GM20431 (cell line): ENCODE results near the gene CAMTA2.

ENCODE experiments used
- in situ Hi-C: fragments of 300-500 bp; cut with MseI, MboI; formaldehyde crosslinking; loops from one replicate; pipeline ENCODE4 v1.15.0; 2020; ENCODE audit warnings: low sequenced_read_pairs; ENCODE audit not compliant: unreplicated experiment

The CAMTA2 gene

GRCh38 chr17:4971826-4972225, 15.6 kb downstream of the CAMTA2 start:
- in situ Hi-C loops: no loop called here

GRCh38 chr17:4970273-4970672, 17.2 kb downstream of the CAMTA2 start:
- in situ Hi-C loops: no loop called here

GRCh38 chr17:4969551-4970173, 17.8 kb downstream of the CAMTA2 start:
- in situ Hi-C loops: no loop called here

- in situ Hi-C loops: no loop called here
Observed at GRCh38 chr17:4969047-4969550, 18.4 kb downstream of the CAMTA2 start.

GRCh38 chr17:4968486-4969046, 18.9 kb downstream of the CAMTA2 start:
- in situ Hi-C loops: no loop called here

- in situ Hi-C loops: no loop called here
Observed at GRCh38 chr17:4967539-4968485, 19.7 kb downstream of the CAMTA2 start, which contains the start of gene SPAG7. SPAG7 (minus strand) TSS chr17:4967817; CDS start chr17:4967804, 13 bp downstream.

- in situ Hi-C loops: no loop called here
Observed at GRCh38 chr17:4966844-4967538, 20.5 kb downstream of the CAMTA2 start.

- in situ Hi-C loops: no loop called here
Observed at GRCh38 chr17:4965311-4965986, 22.0 kb downstream of the CAMTA2 start.

- in situ Hi-C loops: no loop called here
Observed at GRCh38 chr17:4960279-4960922, 27.1 kb downstream of the CAMTA2 start.

- in situ Hi-C loops: no loop called here
Observed at GRCh38 chr17:4959261-4959965, 28.1 kb downstream of the CAMTA2 start.

- in situ Hi-C loops: no loop called here
Observed at GRCh38 chr17:4958102-4958501, 29.4 kb downstream of the CAMTA2 start.

GRCh38 chr17:4956493-4957061, 30.9 kb downstream of the CAMTA2 start:
- in situ Hi-C loops: no loop called here

- in situ Hi-C loops: no loop called here
Observed at GRCh38 chr17:4955091-4955490, 32.4 kb downstream of the CAMTA2 start.

GRCh38 chr17:4953451-4953961, 34.0 kb downstream of the CAMTA2 start:
- in situ Hi-C loops: no loop called here

- in situ Hi-C loops: no loop called here
Observed at GRCh38 chr17:4951486-4951885, 36.0 kb downstream of the CAMTA2 start.

- in situ Hi-C loops: no loop called here
Observed at GRCh38 chr17:4950746-4951204, 36.7 kb downstream of the CAMTA2 start, which contains the start of gene ENO3. ENO3 (plus strand) TSS chr17:4951119; CDS start chr17:4951830, 711 bp downstream.

- in situ Hi-C loops: no loop called here
Observed at GRCh38 chr17:4950075-4950745, 37.3 kb downstream of the CAMTA2 start.
